SU-DHL-6 (cell line): ENCODE data around the gene NAA10.

ENCODE experiments used
- H2AFZ ChIP-seq: fragments of 200-600 bp; sonication (generic); 2 replicates; pipeline ENCODE4 v1.6.1; 2014; ENCODE audit warnings: low read depth, mild to moderate bottlenecking, moderate library complexity, mixed read lengths, antibody characterized with exemption, low read length; ENCODE audit not compliant: severe bottlenecking
- H3F3A ChIP-seq: fragments of 200-600 bp; shearing (Covaris generic); 2 replicates; pipeline ENCODE4 v1.6.0; 2016; ENCODE audit warnings: antibody characterized with exemption, mild to moderate bottlenecking; ENCODE audit not compliant: insufficient read depth
- H3K27ac ChIP-seq: fragments of 200-600 bp; sonication (generic); 2 replicates; pipeline ENCODE4 v1.5.1; 2016; ENCODE audit warnings: low read depth, mild to moderate bottlenecking, low read length, moderate library complexity, mixed read lengths
- H3K27me3 ChIP-seq: fragments of 200-600 bp; sonication (generic), shearing (Covaris generic); 2 replicates; pipeline ENCODE4 v1.6.0; 2014; ENCODE audit warnings: mild to moderate bottlenecking, low read length
- H3K36me3 ChIP-seq: fragments of 200-600 bp; sonication (generic); 2 replicates; pipeline ENCODE4 v1.6.1; 2014; ENCODE audit warnings: mild to moderate bottlenecking, low read length, mixed read lengths
- H3K4me2 ChIP-seq: fragments of 300-600, 200-600 bp; shearing (Covaris generic), sonication (generic); 2 replicates; pipeline ENCODE4 v1.6.0; 2014; ENCODE audit warnings: low read length, low read depth, mild to moderate bottlenecking; ENCODE audit not compliant: poor library complexity, severe bottlenecking
- H3K4me3 ChIP-seq: fragments of 200-600 bp; sonication (generic); 2 replicates; pipeline ENCODE4 v1.5.1; 2014; ENCODE audit warnings: antibody characterized with exemption, low read length, mild to moderate bottlenecking, mixed read lengths; ENCODE audit not compliant: insufficient read depth, poor library complexity, severe bottlenecking
- H3K79me2 ChIP-seq: fragments of 200-600 bp; sonication (generic); 2 replicates; pipeline ENCODE4 v1.6.1; 2014; ENCODE audit warnings: mild to moderate bottlenecking, low read length, moderate library complexity; ENCODE audit not compliant: insufficient read depth
- H3K9ac ChIP-seq: fragments of 200-600 bp; sonication (generic); 2 replicates; pipeline ENCODE4 v1.7.0; 2014; ENCODE audit warnings: mild to moderate bottlenecking, low read length
- H3K9me2 ChIP-seq: fragments of 200-600 bp; sonication (generic); replicated peaks from 2 replicates; pipeline ENCODE4 v1.6.1; 2014; ENCODE audit warnings: low read length; ENCODE audit not compliant: insufficient read depth
- H3K9me3 ChIP-seq: fragments of 200-600 bp; sonication (generic); 2 replicates; pipeline ENCODE4 v1.6.1; 2014; ENCODE audit warnings: low read length, mixed read lengths; ENCODE audit not compliant: insufficient read depth
- H4K20me1 ChIP-seq: fragments of 200-600 bp; sonication (generic); 2 replicates; pipeline ENCODE4 v1.6.1; 2014; ENCODE audit warnings: low read depth, mild to moderate bottlenecking, antibody characterized with exemption, low read length, moderate library complexity, mixed read lengths
- EZH2phosphoT487 ChIP-seq: fragments of 200-600 bp; sonication (generic), shearing (Covaris generic); conservative IDR thresholded peaks from 2 replicates; pipeline ENCODE4 v1.6.1; 2018; ENCODE audit warnings: mild to moderate bottlenecking, antibody characterized with exemption, low read length, moderate library complexity, mixed read lengths
- TF ChIP-seq, protein P1 (sequence below): fragments of 200-600 bp; sonication (generic); IDR thresholded peaks from one replicate; pipeline ENCODE4 v1.5.1; 2017; ENCODE audit warnings: antibody characterized with exemption, mild to moderate bottlenecking, low read length, moderate library complexity; ENCODE audit not compliant: insufficient read depth, poor library complexity, severe bottlenecking

NAA10 gene

DNA sequence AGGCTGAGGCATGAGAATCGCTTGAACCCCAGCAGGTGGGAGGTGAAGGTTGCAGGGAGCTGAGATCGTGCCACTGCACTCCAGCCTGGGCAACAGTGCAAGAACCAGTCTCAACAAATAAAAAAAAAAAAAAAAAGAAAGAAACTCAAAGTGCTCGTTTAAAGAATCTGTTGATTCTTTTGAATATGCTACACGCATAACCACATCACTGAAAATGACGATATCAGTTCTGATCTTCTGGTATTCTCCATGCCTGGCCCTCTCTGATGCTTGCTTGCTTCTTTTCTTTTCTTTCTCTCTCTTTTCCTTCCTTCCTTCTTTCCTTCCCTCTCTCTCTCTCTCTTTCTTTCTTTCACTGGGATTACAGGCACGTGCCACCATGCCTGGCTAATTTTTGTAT lies 23.0 kb downstream of the NAA10 start:
- Histone ChIP-seq H3K27me3 (no peaks in the 10 kb centered on the region), H3F3A (no peaks in the 10 kb centered on the region), H3K9me2 (no peaks in the 10 kb centered on the region), H3K9me3 (no peaks in the 10 kb centered on the region), H3K79me2 (no peaks in the 10 kb centered on the region), H3K9ac (no peak overlapping the region), H3K27ac (no peak overlapping the region), H3K4me3 (no peak overlapping the region), H4K20me1 (no peaks in the 10 kb centered on the region), H3K4me2 (no peak overlapping the region), H2AFZ (no peak overlapping the region), H3K36me3 (no peaks in the 10 kb centered on the region)
- TF ChIP-seq, protein P1, sequence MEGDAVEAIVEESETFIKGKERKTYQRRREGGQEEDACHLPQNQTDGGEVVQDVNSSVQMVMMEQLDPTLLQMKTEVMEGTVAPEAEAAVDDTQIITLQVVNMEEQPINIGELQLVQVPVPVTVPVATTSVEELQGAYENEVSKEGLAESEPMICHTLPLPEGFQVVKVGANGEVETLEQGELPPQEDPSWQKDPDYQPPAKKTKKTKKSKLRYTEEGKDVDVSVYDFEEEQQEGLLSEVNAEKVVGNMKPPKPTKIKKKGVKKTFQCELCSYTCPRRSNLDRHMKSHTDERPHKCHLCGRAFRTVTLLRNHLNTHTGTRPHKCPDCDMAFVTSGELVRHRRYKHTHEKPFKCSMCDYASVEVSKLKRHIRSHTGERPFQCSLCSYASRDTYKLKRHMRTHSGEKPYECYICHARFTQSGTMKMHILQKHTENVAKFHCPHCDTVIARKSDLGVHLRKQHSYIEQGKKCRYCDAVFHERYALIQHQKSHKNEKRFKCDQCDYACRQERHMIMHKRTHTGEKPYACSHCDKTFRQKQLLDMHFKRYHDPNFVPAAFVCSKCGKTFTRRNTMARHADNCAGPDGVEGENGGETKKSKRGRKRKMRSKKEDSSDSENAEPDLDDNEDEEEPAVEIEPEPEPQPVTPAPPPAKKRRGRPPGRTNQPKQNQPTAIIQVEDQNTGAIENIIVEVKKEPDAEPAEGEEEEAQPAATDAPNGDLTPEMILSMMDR, result no peak
- TF ChIP-seq EZH2phosphoT487, result no peak

DNA sequence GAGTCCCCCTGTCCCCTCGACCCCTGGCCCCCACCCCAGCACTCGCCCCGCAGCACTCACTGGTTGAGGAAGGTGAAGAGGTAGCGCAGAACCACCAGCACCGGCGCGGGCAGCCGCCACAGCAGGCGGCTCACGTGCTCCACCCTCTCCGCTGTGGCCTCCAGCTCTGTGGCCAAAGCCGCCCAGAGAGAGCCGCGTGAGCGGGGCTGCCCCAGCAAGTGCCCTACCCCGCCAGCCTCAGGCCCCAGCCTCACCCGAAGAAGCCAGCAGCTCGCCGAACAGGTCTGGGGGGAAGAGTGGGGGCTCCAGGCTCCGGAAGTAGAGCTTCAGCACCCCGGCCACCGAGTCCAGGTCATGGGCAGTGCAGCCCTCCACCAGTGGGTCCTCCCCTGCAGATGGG lies 24.4 kb downstream of the NAA10 start:
- no peak for TF ChIP-seq EZH2phosphoT487
- TF ChIP-seq, protein P1, result no peak
- H3K9me2 ChIP-seq, result no peaks in the 10 kb centered on the region
- H3K27ac ChIP-seq, result no peak overlapping the region
- H2AFZ ChIP-seq, result no peak overlapping the region
- H4K20me1 ChIP-seq, result no peaks in the 10 kb centered on the region
- no peak overlapping the region for H3K4me3 ChIP-seq
- no peaks in the 10 kb centered on the region for H3F3A ChIP-seq
- H3K27me3 ChIP-seq, result no peaks in the 10 kb centered on the region
- no peak overlapping the region for H3K9ac ChIP-seq
- H3K9me3 ChIP-seq, result no peaks in the 10 kb centered on the region
- H3K79me2 ChIP-seq, result no peaks in the 10 kb centered on the region
- no peaks in the 10 kb centered on the region for H3K36me3 ChIP-seq
- no peak overlapping the region for H3K4me2 ChIP-seq

DNA sequence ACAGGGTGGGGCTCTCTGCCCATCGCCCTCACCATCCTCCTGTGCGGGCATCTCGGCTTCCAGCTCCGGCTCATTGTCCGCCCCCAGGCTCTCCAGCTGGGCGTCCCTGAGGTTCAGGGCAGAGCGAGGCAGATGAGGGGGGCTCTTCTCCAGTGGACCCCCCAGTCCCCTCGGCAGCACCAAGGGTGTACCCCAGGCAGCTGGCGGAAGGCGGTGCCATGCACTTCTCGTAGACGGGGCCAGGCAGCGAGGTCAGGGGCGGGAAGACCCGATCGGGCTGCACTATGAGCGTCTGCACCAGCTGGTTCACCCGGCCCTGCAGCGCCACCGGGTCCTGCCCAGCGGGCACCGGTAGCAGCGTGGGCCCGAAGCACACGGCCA lies 24.9 kb downstream of the NAA10 start:
- H3K27ac ChIP-seq, result no peak overlapping the region
- no peak for TF ChIP-seq EZH2phosphoT487
- TF ChIP-seq, protein P1, result no peak
- H3K9me3 ChIP-seq, result no peaks in the 10 kb centered on the region
- no peak overlapping the region for H3K4me2 ChIP-seq
- no peaks in the 10 kb centered on the region for H4K20me1 ChIP-seq
- H3K9ac ChIP-seq, result no peak overlapping the region
- H3K79me2 ChIP-seq, result no peaks in the 10 kb centered on the region
- no peak overlapping the region for H2AFZ ChIP-seq
- no peaks in the 10 kb centered on the region for H3K9me2 ChIP-seq
- no peak overlapping the region for H3K4me3 ChIP-seq
- no peaks in the 10 kb centered on the region for H3K27me3 ChIP-seq
- no peaks in the 10 kb centered on the region for H3K36me3 ChIP-seq
- no peaks in the 10 kb centered on the region for H3F3A ChIP-seq
